NOMO-1 treated with dmso at 0.1 percent for 144 hours (cell line): Measurements from ENCODE around the gene TSPEAR.
"Not testable (repeated sequence)": the region's sequence is repeated elsewhere in the genome, so short reads cannot be mapped to it uniquely, and the experiment has no call there.

Experiments used
- DNase-seq: peaks from one replicate; lab custom pipeline; 2025; ENCODE audit not compliant: unreplicated experiment; lab: John Stamatoyannopoulos, UW

Gene TSPEAR

GRCh38 chr21:44555200-44555875, 156.0 kb downstream of the TSPEAR start:
- DNase-seq: no peak

GRCh38 chr21:44552681-44553080, 158.7 kb downstream of the TSPEAR start:
- DNase-seq: no peak

GRCh38 chr21:44552136-44552535, 159.2 kb downstream of the TSPEAR start:
- no peak for DNase-seq

- no peak for DNase-seq
Observed at GRCh38 chr21:44551340-44551961, 159.9 kb downstream of the TSPEAR start, which contains the start of gene KRTAP10-2. Gene KRTAP10-2 (minus strand): TSS chr21:44551505. CDS start chr21:44551458, 47 bp downstream.

GRCh38 chr21:44550807-44551206, 160.6 kb downstream of the TSPEAR start:
- no peak for DNase-seq

- DNase-seq: not testable (repeated sequence)
Observed at GRCh38 chr21:44550285-44550684, 161.1 kb downstream of the TSPEAR start.

GRCh38 chr21:44549525-44550211, 161.7 kb downstream of the TSPEAR start:
- DNase-seq: no peak

GRCh38 chr21:44548922-44549321, 162.4 kb downstream of the TSPEAR start:
- DNase-seq: no peak

- DNase-seq: no peak
Observed at GRCh38 chr21:44548381-44548780, 163.0 kb downstream of the TSPEAR start.

GRCh38 chr21:44547656-44548331, 163.6 kb downstream of the TSPEAR start:
- DNase-seq: no peak

GRCh38 chr21:44544566-44544965, 166.8 kb downstream of the TSPEAR start:
- DNase-seq: no peak

GRCh38 chr21:44542716-44543115, 168.7 kb downstream of the TSPEAR start:
- no peak for DNase-seq

- DNase-seq: no peak
Observed at GRCh38 chr21:44540741-44541288, 170.6 kb downstream of the TSPEAR start.

- DNase-seq: no peak
Observed at GRCh38 chr21:44539991-44540666, 171.2 kb downstream of the TSPEAR start, which contains the start of gene KRTAP10-1. Gene KRTAP10-1 (minus strand): TSS chr21:44540195. CDS start chr21:44540150, 45 bp downstream.

- no peak for DNase-seq
Observed at GRCh38 chr21:44539046-44539445, 172.3 kb downstream of the TSPEAR start.

GRCh38 chr21:44537930-44538911, 173.2 kb downstream of the TSPEAR start:
- DNase-seq: no peak

GRCh38 chr21:44535963-44536362, 175.4 kb downstream of the TSPEAR start:
- no peak for DNase-seq

GRCh38 chr21:44534688-44535087, 176.7 kb downstream of the TSPEAR start:
- no peak for DNase-seq

GRCh38 chr21:44533891-44534627, 177.3 kb downstream of the TSPEAR start:
- DNase-seq: no peak
